ENCODE results near the gene UBE2B.
A peak's percentile ranks its signal among the peaks of the same experiment; 100 is the strongest.
"Not testable (repeated sequence)": the region's sequence is repeated elsewhere in the genome, so short reads cannot be mapped to it uniquely, and the experiment has no call there.

UBE2B gene

DNA sequence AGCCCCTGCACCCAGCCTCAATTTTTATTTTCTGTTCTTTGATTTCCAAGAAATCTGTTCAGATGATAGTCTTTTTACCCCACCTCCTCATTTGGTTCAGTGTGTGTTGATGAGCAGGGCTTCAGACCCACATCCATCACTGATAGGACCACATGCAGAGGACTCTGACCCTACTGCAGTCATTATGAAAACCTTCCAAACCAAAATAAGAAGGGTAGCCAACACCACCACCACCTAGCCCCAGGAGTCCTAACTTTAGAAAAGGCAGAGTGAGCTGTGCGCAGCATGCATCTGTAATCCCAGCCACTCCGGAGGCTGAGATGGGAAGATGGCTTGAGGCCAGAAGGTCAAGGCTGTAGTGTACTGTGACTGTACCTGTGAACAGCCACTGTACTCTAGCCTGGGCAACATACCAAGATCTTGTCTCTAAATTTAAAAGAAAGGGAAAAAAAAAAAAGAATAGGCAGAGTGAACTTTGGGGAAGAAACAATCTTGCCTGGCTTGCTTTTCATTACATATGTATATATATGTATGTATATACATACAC, 27.3 kb downstream of the UBE2B start:
- no peak for DNase-seq (ENCODE audit: low read depth)

DNA sequence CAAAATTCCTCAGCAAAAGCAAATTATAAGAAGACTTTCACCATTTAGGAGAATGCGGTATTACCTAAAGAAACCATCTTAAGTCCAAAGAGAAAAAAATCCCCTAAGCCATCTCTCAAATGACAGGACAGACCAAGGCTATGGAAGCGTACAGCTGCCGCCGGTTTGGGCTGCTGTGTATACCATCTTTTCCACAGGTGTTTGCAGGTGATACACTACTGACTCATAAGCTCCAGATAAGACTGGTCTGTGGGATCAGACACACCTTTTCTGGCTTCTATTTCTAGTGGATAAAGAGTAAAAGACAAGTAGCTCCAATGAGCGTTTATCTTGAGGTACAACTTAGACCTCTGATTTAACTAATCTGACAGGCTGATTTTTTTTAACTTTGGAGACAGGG, 32.6 kb downstream of the UBE2B start:
- no peak for DNase-seq (ENCODE audit: low read depth)

DNA sequence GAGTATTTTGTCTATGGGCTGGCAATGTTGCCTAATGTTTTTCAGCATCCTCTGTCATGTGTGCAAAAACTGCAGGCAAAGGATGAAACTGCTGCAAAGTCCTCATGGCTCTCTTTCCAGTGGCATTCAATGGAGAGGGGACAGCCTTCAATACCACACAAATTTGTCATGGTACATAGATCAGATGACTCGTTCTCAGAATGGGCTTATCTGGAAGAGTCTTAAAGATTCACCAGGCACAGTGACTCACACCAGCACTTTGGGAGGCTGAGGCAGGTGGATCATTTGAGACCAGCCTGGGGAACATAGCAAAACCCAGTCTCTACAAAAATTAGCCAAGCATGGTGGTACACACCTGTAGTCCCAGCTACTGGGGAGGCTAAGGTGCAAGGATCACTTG, 35.0 kb downstream of the UBE2B start:
- DNase-seq (ENCODE audit: low read depth), result no peak

DNA sequence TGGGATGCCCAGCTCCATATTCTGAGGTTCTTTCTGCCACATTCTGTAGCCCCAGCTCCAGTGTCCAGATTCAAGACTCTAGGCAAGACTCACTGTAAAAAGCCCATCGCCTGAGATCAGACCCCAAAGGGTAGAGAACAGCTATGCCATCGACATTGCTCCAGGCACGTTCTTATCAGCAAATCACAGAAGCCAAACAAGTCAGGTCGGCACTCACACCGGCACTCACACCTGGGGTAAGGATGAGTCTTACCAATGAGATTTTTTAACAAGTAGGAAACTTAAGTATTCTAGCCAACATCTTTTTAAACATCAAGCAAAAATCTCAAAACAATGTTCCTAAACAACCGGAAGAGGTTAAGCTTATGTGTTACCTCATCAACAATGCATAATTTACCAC, 38.0 kb downstream of the UBE2B start:
- DNase-seq (ENCODE audit: low read depth), result no peak

DNA sequence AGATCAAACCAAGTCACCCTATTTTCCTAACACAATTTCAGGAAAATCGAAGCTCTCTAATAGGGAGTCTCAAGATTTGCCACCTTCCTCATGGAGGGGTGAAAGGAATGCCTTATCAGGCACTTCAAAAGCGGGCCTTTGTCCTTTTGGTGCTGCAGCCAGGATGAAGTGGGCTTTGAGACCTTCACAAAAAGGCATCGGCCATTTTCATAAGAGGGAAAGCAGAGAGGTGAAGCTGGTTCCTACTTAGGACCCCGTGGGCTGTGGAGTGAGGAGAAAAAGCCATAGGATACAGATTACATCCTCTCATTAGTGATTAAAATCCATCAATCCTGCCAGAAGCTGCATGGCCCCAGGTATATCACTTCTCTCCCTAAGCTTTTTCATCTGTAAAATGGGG, 39.5 kb downstream of the UBE2B start:
- DNase-seq (ENCODE audit: low read depth), result no peak

DNA sequence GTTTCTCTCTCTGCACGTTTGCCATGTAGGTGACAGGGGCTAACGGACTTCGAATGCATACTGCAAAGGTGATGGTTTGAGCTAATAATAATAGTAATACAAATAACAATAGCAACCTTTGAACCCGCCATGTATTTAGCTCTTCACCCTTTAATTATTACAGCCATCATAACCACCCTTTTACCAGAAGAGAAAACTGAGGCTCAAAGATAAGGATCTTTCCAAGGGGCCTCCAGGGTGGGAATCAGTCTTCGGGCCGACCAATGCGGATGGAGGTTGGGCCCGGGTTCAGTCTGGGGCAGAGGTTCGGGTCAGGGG, 39.8 kb downstream of the UBE2B start:
- DNase-seq (ENCODE audit: low read depth), result no peak

DNA sequence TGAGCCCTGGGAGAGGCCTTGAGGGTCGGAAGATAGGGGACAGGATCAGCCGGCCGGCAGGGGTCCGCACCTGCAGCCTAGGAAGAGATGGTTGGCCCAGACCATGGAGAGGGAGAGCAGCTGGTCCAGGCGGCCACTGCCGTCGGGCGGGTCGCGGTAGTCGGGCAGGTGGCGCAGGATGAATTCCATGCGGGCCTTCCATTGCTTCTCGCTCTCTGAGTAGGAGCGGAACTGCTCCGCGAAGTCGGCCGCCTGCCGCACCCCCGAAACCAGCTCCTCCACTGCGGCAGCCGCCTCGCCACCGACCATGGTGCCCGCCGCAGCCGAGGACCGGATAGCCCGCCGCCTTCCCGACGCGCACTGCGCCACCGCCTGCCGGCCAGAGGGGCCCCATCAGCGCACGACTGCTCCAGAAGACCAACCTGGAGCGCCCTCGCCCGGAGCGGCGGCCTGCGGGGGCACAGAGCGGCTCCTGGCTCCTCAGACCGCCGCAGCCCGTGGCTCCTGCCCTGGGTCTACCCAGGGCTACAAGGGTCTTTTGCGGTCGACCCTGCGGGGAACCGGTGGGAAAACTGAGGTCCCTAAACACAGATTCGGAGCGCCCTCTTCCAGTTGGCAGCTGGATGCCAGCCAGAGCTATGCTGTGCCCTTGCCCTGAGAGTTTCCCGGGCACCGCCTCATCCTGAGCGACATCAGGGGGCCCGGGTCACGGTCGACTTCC, 40.3 kb downstream of the UBE2B start, which contains the start of gene CDKN2AIPNL:
CDKN2AIPNL (minus strand) TSS at position 336 of the 721 bp plus-strand sequence; CDS start at position 309, 27 bp downstream.
- peak; percentile 78 for DNase-seq (ENCODE audit: low read depth)

DNA sequence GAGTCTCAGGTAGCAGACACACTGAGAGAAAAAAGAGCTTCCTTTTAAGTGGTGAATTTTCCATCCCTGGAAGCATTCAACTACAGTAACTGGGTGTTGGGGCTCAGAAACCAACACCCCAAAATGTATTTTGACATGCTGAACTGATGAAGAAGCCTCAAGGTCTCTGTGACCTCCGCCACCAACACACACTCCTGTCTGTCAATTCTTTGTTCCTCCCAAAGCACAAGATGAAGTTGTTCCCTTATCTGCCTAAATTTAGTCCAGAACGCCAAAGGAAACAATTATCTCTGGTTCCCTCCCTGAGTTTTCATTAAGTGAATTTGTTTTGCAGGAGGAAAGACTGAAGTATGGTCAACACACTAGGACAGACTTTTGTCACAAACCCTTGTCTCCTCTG, 41.7 kb downstream of the UBE2B start:
- DNase-seq (ENCODE audit: low read depth), result no peak

DNA sequence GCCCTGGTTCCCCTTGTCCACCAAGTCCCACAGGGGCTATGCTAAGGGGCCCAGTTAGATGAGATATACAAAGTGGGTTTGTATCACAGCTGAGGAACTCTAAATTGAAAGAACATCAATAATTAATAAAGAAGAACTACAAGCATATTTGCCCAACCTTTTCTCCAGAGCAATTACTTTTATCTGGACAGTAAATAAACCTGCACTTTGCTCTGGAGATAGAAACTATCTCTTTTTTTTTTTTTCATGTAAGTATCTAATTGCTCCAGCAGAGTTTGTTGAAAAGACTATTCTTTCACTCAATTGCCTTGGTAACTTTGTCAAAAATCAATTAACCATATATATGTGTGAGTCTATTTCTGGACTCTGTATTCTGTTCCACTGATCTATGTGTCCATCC, 46.3 kb downstream of the UBE2B start:
- no peak for DNase-seq (ENCODE audit: low read depth)

DNA sequence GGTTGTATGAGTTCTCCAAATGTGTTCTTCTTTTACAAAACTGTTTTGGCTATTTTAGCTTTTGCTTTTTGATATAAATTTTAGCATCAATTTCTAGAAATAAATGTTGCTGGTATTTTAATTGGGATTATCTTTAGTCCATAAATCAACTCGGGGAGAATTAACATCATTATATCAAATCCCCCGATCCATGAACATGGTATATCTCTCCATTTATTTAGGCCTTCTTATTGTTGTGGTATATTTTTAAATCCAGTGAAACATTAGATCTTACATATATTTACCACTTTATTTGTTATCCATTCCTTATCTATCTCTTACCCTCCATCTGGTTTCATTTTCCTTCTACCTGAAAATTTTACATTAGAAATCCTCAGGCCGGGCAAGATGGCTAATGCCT, 47.6 kb downstream of the UBE2B start:
- DNase-seq (ENCODE audit: low read depth), result no peak

DNA sequence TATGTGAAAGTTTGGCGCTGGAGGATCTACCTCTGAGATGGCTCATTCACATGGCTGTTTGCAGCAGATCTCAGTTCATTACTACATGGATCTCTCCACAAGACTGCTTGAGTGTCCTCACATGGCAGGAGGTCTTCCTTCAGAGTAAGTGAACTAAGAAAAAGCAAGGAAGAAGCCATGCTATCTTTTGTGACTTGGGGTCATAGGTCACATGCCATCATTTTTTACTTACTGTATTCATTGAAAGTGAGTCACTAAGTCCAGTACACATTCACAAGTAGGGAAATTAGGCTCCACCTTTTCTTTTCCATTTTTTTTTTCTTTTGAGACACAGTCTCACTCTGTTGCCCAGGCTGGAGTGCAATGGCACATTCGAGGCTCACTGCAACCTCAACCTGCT, 49.0 kb downstream of the UBE2B start:
- DNase-seq (ENCODE audit: low read depth), result no peak

DNA sequence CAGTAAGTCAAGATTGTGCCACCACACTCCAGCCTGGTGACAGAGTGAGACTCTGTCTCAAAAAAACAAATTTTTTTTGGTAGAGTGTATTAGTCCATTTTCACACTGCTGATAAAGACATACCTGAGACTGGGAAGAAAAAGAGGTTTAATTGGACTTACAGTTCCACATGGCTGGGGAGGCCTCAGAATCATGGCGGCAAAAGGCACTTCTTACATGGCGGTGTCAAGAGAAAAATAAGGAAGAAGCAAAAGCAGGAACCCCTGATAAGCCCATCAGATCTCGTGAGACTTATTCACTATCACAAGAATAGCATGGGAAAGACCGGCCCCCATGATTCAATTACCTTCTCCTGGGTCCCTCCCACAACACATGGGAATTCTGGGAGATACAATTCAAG, 49.7 kb downstream of the UBE2B start:
- not testable (repeated sequence) for DNase-seq (ENCODE audit: low read depth)

DNA sequence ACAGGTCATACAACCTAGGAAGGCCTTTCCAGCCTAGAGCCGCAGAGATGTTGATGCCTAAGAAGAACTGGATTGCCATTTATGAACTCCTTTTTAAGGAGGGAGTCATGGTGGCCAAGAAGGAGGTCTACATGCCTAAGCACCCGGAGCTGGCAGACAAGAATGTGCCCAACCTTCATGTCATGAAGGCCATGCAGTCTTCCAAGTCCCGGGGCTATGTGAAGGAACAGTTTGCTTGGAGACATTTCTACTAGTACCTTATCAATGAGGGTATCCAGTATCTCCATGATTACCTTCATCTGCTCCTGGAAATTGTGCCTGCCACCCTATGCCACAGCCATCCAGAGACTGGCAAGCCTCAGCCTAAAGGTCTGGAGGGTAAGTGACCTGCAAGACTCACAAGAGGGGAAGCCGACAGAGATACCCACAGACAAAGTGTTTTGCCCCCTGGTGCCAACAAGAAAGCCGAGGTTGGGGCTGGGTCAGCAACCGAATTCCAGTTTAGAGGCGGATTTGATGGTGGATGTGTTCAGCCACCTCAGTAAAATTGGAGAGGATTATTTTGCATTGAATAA, 51.5 kb downstream of the UBE2B start:
- DNase-seq (ENCODE audit: low read depth), result no peak

DNA sequence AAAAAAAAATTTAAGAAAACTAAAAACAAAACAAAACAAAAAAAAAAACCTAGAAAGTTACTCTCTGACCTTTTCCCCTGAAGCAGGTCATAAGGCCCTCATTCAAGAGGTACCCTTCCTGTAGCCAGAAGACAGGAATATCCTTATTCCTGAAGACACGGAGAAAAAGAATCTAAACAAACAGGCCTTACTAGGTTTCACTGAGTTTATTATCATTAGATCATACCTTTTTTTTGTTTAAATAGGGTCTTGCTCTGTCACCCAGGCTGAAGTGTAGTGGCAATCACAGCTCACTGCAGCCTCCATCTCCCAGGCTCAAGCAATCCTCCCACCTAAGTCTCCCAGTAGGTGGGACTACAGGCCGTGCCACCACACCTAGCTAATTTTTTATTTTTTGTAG, 52.0 kb downstream of the UBE2B start:
- no peak for DNase-seq (ENCODE audit: low read depth)

DNA sequence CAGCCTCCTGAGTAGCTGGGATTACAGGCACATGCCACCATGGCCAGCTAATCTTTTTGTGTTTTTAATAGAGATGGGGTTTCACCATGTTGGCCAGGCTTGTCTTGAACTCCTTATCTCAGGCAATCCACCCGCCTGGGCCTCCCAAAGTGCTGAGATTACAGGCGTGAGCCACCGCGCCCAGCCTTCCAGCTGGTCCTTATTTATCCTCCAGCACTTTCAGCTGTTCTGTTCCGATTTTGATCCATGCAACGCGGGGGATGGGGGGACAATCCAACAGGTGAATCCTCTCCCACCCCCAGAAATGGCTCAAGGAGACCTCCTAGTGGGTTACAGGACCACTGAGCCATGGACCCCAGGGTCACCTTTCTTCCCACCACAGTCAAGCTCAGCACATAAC, 55.0 kb downstream of the UBE2B start:
- DNase-seq (ENCODE audit: low read depth), result no peak

DNA sequence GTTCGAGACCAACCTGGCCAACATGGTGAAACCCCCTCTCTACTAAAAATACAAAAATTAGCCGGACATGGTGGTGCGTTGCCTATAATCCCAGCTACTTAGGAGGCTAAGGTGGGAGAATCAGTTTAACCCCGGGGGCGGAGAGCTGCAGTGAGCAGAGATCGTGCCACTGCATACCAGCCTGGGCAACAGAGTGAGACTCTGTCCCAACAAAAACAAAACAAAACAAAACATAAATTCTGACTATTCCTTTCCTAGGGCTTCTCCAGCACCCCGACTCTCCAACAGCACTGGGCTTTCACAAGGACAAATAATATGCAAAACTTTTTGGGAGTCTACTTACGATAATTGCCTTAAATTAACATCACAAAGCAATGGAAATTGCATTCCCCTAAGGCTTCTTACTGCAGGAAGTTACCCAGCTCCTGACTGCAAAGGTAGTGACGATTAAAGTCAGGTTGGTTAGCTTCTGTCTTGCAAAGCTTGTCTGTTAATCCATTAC, 56.2 kb downstream of the UBE2B start:
- DNase-seq (ENCODE audit: low read depth), result no peak

DNA sequence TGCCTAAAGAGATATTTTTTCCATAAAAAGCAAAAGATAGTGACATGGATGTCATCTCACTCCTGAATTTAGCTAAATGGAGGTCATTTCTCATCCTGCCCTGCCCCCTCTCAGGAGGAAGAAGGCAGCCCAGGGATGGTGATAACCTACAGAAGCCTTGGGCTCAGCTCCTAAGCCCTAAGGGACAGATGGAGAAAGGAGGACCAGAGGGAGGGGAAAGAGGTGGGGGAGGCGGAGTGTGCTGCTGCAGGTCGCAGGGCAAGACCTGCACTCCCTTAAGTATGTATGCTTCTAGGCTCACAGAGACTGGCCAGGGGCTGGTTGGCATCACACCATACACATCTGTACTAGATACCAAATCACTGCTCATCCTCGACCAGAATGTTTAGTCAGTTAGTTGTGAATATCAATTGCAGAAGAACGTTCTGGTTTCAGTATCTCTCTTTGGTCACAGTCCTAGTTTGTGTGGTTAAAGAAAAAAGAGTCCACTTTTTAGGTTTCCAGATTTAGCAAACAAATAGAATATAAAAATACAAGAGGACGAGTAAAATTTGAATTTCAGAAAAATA, 58.7 kb downstream of the UBE2B start:
- DNase-seq (ENCODE audit: low read depth), result no peak

DNA sequence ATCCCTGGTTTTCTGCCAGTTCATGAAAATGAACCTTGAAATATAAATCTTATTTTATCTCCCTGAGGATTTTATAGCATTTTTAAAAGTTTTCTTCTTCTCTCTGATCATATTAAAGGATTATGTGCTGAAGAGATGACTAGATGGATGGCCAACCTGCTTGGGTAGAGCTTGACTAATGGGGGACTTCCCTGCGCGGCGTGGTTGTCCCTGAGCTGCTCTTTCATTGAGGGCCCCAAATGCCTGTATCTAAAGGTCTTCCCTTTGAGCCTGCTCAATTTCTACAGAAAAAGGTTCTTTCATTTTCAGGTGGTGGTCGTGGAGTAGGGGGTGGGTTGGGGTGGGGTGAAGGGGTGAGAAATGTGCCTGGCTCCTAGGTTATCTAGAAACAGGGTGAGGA, 60.8 kb downstream of the UBE2B start:
- DNase-seq (ENCODE audit: low read depth), result no peak

DNA sequence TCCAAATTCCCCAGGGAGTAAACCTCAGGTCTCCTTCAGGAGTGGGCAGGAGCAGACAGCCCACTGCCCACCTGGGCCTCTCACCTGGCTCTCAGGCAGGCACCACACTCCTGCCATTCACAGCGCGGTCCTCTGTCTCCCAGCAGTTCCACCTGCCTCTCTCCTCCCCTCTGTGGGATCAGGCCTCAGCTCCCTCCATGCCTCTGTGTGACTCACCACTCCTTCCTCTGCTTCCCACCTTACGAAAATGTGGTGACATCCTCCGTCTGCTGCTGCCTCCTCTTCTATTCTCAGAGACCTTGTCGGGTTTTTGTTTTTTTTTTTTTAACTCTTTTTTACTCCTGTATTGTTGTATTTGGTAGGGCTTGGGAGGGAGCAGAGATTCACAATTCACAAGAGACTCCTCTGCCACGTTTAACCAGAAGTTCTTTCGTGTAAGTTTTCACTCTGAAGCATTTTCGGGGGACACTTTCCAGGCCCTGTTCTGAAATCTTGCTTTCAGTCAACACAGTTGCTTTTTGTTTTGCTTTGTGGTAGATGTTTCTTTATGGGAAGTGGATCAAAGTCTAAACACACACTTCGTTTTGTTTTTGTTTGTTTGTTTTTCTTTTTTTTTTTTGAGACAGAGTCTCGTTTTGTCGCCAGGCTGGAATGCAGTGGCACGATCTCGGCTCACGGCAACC, 61.4 kb downstream of the UBE2B start:
- no peak for DNase-seq (ENCODE audit: low read depth)

DNA sequence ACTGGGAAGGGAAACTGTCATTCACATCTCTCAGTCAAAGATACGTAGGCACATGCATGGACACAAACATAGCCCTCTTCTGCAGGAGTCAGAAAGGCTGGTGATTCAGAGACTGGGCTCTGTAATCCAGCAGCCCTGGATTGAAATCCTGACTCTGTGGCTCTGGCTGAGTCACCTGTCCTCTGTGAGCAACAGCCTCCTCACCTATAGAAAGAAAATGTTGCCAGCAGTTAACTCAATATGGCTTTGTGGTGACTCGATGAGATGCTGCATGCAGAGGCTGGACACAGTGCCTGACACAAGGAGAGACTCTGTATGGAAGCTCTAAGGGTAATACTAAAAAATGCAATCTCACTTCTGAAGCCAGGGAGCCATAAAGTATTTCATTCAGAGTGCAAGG, 64.2 kb downstream of the UBE2B start:
- peak; percentile 66 for DNase-seq (ENCODE audit: low read depth)

DNA sequence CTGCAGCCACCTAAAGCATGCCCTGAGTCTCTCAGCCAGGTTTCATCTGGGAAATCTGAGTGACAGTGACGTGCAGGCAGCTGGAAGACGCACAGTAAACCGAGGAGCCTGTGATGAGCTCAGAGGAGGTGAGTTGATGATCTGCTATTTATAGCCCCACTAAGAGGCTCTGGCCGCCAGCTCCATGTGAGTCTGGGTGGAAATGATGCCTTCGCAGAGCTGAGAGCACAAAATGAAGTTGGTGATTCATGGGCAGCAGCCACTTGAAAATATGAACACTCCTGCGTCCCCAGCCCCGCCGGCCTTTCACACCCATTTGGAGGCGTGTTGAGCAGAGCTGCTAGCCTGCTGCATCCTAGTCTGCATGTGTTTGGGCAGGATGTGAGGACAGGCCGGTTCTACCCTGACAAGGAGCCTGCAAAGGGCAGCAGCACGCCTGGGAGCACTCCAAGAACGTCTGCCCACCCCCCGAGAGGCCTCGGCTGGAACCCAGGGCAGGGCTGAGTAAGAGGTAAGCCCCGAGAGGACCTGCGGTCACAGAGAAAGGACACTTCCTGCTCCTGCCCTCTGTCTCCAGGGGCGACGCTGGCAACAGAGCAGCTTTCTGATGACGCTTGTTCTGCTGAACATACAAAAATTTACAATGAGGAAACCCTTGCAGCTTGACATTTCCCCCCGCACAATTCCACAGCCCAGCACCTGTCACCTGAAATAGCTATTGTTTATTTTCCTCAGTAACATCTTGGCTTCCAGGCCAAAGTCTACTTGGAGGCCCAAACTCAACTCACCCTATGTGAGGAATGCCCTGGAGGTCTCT, 65.4 kb downstream of the UBE2B start:
- DNase-seq (ENCODE audit: low read depth), result peak; percentile 89

DNA sequence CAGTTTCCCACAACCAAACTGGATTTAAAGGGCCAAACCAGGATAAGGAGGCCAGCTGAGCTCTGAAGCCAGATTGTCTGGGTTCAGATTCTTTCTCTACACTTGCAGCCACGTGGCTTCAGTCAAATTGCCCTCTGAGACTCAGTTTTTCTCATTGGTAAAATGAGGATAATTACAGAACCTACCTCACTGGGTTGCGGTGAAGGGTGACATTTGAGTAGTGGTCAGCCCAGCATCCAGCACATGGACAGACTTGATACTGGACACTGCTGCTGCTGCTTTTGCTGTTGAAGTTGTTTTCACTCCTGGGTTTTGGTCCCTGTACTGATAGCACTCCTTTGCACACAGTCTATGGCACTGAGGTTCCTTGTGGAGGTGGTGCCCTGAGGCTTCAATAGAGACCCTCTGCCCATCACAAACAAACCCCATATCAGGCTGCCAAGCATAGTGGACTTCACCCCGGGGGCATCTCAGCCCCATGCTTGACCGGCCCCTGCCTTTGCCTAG, 66.0 kb downstream of the UBE2B start:
- DNase-seq (ENCODE audit: low read depth), result no peak

All from stromal cell of bone marrow (primary cell).